Spleen (tissue), 7 donors: ENCODE data around the gene PLSCR4.

Source experiments
- CTCF ChIP-seq, 11 experiments: fragments of 200-600 bp in 7 of 11; fragments of 450-650 bp in 4 of 11; sonication (generic) in 4 of 11; IDR thresholded peaks in 8 of 11; conservative IDR thresholded peaks in 3 of 11; 1 replicate in 7 of 11; 2 replicates in 4 of 11; pipeline versions ENCODE4 v1.4.0 to v1.8.0; 2016 to 2021; ENCODE audit warnings: antibody characterized with exemption in 11 of 11, inconsistent platforms in 4 of 11, mild to moderate bottlenecking in 1 of 11
- POLR2A ChIP-seq, 3 donors: fragments of 450-650 bp; IDR thresholded peaks; one replicate each; pipeline ENCODE4 v1.5.1; 2017; ENCODE audit warnings: antibody characterized with exemption in 3 of 3, mild to moderate bottlenecking in 1 of 3
- POLR2AphosphoS5 ChIP-seq, 3 donors: sonication (generic); formaldehyde crosslinking; IDR thresholded peaks; one replicate each; pipeline ENCODE4 v1.5.1; 2017; ENCODE audit warnings: antibody characterized with exemption in 3 of 3
- donor health status: DM: no; HTN: no; CAD: no; lungs with moderate emphysema.
- donor health status: DM: no; HTN: no; CAD: no.
- donor health status: DM: no; HTN: no; CAD: no.

- TF ChIP-seq CTCF (IDR thresholded peaks at IDR 0.05 in 8 of 11, conservative IDR thresholded peaks at IDR 0.05 in 3 of 11) (no peak), POLR2A (IDR thresholded peaks at IDR 0.05) (no peak), POLR2AphosphoS5 (IDR thresholded peaks at IDR 0.05) (no peak)
Measured at GRCh38 chr3:146246526-146246925, 4.4 kb downstream of the PLSCR4 start.
